Endodermal cell (in vitro differentiated cells): Measurements from ENCODE around the gene FADS1. TPM values are rescaled to one million over a fixed set of nuclear protein-coding genes. Genes with fewer than 3 reads are reported as not detected.
A peak's percentile ranks its signal among the peaks of the same experiment; 100 is the strongest.

ENCODE experiments used
- DNase-seq: peaks from one replicate; pipeline ENCODE4 v3.0.0-alpha.2; 2017
- H3K27ac ChIP-seq: 2 replicates; pipeline ENCODE4 v1.5.1; 2013; ENCODE audit warnings: mild to moderate bottlenecking, low read depth, low read length, moderate library complexity
- H3K27me3 ChIP-seq: 2 replicates; pipeline ENCODE4 v1.6.1; 2013; ENCODE audit warnings: mild to moderate bottlenecking, low read length, moderate library complexity; ENCODE audit not compliant: insufficient read depth, control insufficient read depth, poor library complexity, severe bottlenecking
- H3K36me3 ChIP-seq: 2 replicates; pipeline ENCODE4 v1.7.0; 2013; ENCODE audit warnings: mild to moderate bottlenecking, low read length, moderate library complexity; ENCODE audit not compliant: control insufficient read depth, insufficient read depth
- H3K4me1 ChIP-seq: one replicate; pipeline ENCODE4 v1.7.0; 2013; ENCODE audit warnings: low read length; ENCODE audit not compliant: control insufficient read depth, insufficient read depth
- H3K4me3 ChIP-seq: 2 replicates; pipeline ENCODE4 v1.5.1; 2013; ENCODE audit warnings: mild to moderate bottlenecking, low read length, moderate library complexity
- H3K9ac ChIP-seq: 2 replicates; pipeline ENCODE4 v1.6.1; 2013; ENCODE audit warnings: mild to moderate bottlenecking, low read length, moderate library complexity; ENCODE audit not compliant: poor library complexity, severe bottlenecking; ENCODE audit errors: extremely low read depth
- H3K9me3 ChIP-seq: 2 replicates; pipeline ENCODE4 v1.6.1; 2013; ENCODE audit warnings: mild to moderate bottlenecking, low read length, moderate library complexity; ENCODE audit not compliant: control insufficient read depth
- H3K27ac Mint-ChIP-seq: 2 replicates; pipeline ENCODE4 v1.8.0; 2020; ENCODE audit warnings: mixed read lengths
- H3K27me3 Mint-ChIP-seq: 2 replicates; pipeline ENCODE4 v1.8.0; 2021; ENCODE audit warnings: mild to moderate bottlenecking, mixed read lengths; ENCODE audit not compliant: insufficient read depth
- H3K36me3 Mint-ChIP-seq: 2 replicates; pipeline ENCODE4 v1.8.0; 2020; ENCODE audit warnings: low read depth, mixed read lengths
- H3K4me1 Mint-ChIP-seq: 2 replicates; pipeline ENCODE4 v1.8.0; 2020; ENCODE audit warnings: mixed read lengths
- H3K4me3 Mint-ChIP-seq: 2 replicates; pipeline ENCODE4 v1.8.0; 2020; ENCODE audit warnings: mild to moderate bottlenecking, moderate library complexity, mixed read lengths
- H3K9me3 Mint-ChIP-seq: 2 replicates; pipeline ENCODE4 v1.8.0; 2020; ENCODE audit warnings: mild to moderate bottlenecking, mixed read lengths
- CTCF ChIP-seq: fragments of 200-600 bp; sonication (generic); conservative IDR thresholded peaks from 2 replicates; pipeline ENCODE4 v1.5.0; 2021; ENCODE audit warnings: antibody characterized with exemption, mild to moderate bottlenecking
- WGBS, 2 experiments: methylation state at CpG; one replicate each; pipeline versions ENCODE4 v1.1.5 to v1.1.7; 2013; ENCODE audit warnings: missing lambda C conversion rate in 2 of 2, mixed read lengths in 1 of 2; ENCODE audit not compliant: insufficient coverage in 1 of 2, insufficient read length in 1 of 2; 5-methylcytosine and 5-hydroxymethylcytosine counted together
- total RNA-seq, 2 donors: library from RNA; stranded (reverse); fragmentation: NEBNext Ultra II Directional in 1 of 2; extraction: Animal tissue kit (Norgen Biotek cat#: 25700) in 1 of 2; gene quantifications; 2 replicates in 1 of 2; 3 replicates in 1 of 2; pipeline ENCODE4 v1.2.1, GENCODE V29; 2021

FADS1 gene
- total RNA-seq, 2 donors from 2014 or later: 127 to 138 TPM

GRCh38 chr11:61864814-61865775 is 48.3 kb upstream of the FADS1 start:
- H3K9ac ChIP-seq: no peak overlapping the region
- 94 to 100% methylated on average over 8 to 20 of the region's 20 CpGs for WGBS, 2 experiments
- Mint-ChIP-seq H3K36me3 (peaks cover 37% of the 10 kb centered on the region), H3K27ac (no peak overlapping the region), H3K27me3 (no peaks in the 10 kb centered on the region), H3K9me3 (no peaks in the 10 kb centered on the region), H3K4me3 (no peak overlapping the region), H3K4me1 (peaks cover 6% of the 10 kb centered on the region)
- TF ChIP-seq CTCF: no peak
- no peaks in the 10 kb centered on the region for H3K4me1 ChIP-seq
- no peaks in the 10 kb centered on the region for H3K27me3 ChIP-seq
- no peaks in the 10 kb centered on the region for H3K9me3 ChIP-seq
- no peak for DNase-seq
- H3K27ac ChIP-seq: no peak overlapping the region
- peaks cover 48% of the 10 kb centered on the region for H3K36me3 ChIP-seq
- no peak overlapping the region for H3K4me3 ChIP-seq

- DNase-seq: no peak
- Histone ChIP-seq H3K27me3 (no peaks in the 10 kb centered on the region), H3K27ac (peak overlapping the region; percentile 24), H3K4me1 (no peaks in the 10 kb centered on the region), H3K9ac (no peak overlapping the region), H3K9me3 (no peaks in the 10 kb centered on the region), H3K36me3 (peaks cover 57% of the 10 kb centered on the region), H3K4me3 (no peak overlapping the region)
- 92 to 96% methylated on average over 6 to 13 of the region's 13 CpGs for WGBS, 2 experiments
- peaks cover 52% of the 10 kb centered on the region for H3K36me3 Mint-ChIP-seq
- H3K4me1 Mint-ChIP-seq: no peaks in the 10 kb centered on the region
- no peak for TF ChIP-seq CTCF
- no peak overlapping the region for H3K4me3 Mint-ChIP-seq
- no peaks in the 10 kb centered on the region for H3K9me3 Mint-ChIP-seq
- no peaks in the 10 kb centered on the region for H3K27me3 Mint-ChIP-seq
- no peak overlapping the region for H3K27ac Mint-ChIP-seq
These were observed 46.8 kb upstream of the FADS1 start for GRCh38 chr11:61863548-61864081.

- H3K27ac Mint-ChIP-seq: no peak overlapping the region
- no peak for TF ChIP-seq CTCF
- peaks cover 56% of the 10 kb centered on the region for H3K36me3 Mint-ChIP-seq
- H3K9me3 Mint-ChIP-seq: no peaks in the 10 kb centered on the region
- no peak overlapping the region for H3K4me3 Mint-ChIP-seq
- H3K4me1 Mint-ChIP-seq: no peaks in the 10 kb centered on the region
- H3K9me3 ChIP-seq: no peaks in the 10 kb centered on the region
- H3K27me3 ChIP-seq: no peaks in the 10 kb centered on the region
- H3K27me3 Mint-ChIP-seq: no peaks in the 10 kb centered on the region
- H3K27ac ChIP-seq: peak overlapping the region; percentile 44
- DNase-seq: no peak
- H3K4me1 ChIP-seq: no peaks in the 10 kb centered on the region
- H3K36me3 ChIP-seq: peaks cover 58% of the 10 kb centered on the region
- no peak overlapping the region for H3K9ac ChIP-seq
- 93 to 99% methylated on average over 9 to 18 of the region's 18 CpGs for WGBS, 2 experiments
- no peak overlapping the region for H3K4me3 ChIP-seq
These were observed 46.1 kb upstream of the FADS1 start for GRCh38 chr11:61862714-61863547.
